GOT3 (cell line): ENCODE data around the gene STRN4.
A peak's percentile ranks its signal among the peaks of the same experiment; 100 is the strongest.

Experiments used
- DNase-seq: peaks from one replicate; lab custom pipeline; 2025; ENCODE audit warnings: mixed read lengths; lab: John Stamatoyannopoulos, UW

STRN4 gene

DNA sequence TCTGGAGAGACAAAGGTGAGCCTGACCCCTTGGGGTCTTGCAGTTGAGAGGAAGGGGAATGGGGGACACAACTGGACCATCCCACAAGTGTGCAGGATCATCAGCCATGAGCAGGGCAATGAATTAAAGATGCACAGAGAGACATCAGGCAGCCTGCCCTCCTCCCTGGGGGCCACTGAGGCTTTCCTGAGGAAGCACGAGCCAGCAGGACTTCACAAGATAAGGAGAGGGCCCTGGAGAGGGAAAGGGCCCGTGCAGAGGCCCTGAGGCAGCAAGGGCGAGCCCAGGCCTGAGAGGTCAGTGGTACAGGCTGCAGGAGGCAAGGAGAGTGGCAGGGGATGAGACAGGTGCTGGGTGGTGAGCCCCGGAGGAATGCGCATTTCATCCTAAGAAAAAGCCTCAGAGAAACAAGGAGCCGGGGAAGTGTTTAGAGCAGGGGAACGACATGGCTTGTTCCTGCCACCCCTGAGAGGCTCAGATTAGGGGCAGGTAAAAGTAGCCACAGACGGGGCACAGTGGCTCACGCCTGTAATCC is 20.3 kb downstream of the STRN4 start:
- no peak for DNase-seq

DNA sequence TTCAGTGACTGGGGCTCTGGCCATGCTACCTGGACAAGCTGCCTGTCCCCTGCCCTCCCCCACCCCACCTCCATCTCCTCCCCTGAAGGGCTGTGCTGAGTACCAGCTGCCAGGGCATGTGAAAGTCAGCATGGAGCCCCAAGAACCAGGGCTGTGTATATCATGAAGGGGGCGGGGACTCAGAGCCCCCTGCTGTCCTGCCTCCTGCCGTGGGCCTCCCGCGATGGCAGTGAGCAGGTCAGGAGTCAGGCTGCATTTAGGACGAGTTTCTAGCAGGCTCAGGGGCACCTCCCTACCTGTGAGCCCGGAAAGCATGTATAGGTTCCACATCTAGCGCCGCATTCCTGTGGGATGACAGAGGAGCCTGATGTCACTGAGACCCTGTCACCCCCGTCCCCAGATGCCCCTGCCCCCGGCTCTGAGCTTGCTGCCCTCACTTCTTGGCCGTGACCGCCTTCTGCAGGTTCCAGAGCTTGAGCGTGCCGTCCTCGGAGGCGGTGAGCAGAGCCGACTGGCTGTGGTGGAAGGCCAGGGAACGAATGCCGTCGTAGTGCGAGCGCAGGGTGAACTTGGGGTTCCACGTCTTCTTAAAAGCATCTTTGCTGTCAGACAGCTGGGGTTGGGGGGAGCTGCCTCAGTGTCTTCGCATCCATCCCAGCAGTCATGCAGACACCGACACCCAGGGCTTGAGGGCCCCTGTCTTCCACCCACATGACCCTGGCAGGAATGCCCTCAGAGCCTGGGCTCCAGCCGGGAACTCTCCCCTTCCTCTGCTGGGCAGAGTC is 21.0 kb downstream of the STRN4 start:
- DNase-seq = no peak

DNA sequence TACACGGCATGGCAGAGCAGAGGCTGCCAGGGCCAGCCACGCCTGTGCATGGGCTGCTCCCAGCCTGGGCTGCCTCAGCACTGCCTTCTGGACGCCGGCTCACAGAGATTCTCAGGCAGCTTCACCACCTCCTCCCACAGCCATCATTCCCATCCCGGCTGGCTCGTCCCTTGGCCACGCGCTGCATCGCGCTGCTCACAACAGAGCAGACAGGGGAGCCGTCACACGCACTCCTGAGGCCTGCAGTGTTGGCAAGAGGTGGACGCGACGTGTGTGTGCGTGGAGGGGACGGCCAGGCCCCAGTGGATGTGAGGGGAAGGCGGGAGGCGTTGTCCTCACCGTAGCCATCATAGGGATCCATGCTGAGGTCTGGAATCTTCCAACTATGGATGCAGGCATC is 21.8 kb downstream of the STRN4 start:
- no peak for DNase-seq

DNA sequence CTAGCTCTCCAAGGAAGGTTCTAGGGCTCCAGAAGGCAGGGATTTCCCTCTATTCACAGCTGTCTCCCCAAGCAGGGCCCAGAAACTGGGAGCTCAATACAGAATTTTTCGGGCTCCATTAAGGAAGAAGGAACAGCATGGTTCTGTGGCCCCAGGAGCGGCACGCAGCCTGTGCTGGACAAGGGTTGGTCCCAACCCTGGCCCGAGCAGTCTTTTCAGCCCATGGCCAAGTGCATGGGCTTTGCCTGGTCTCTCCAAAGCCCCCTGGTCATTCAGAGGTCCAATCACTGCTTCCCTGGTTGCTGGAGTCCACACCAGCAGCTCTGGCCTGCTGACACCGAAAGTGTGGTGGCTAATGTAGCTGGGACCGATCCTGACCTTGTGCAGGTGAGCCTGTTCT is 22.8 kb downstream of the STRN4 start:
- DNase-seq = no peak

DNA sequence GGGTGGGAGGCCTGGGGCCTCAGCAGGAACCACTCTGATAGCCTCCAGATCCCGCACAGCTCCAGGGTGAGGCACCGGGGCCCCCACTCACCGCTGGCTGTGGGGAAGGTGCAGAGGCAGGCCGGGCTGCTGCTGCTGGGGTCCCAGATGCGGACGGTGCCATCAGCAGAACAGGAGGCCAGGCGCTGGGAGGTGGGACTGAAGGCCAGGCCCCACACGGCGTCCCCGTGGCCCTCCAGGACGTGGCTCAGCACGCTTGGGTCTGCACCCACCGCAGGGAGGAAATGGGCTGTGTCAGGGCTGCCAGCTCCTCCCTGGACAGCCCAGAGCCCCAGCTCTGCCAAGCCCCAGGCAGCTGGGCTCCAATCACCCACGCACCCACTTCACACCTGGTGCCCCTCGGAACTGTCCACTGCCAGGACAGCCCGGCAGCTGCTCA is 23.2 kb downstream of the STRN4 start:
- no peak for DNase-seq

DNA sequence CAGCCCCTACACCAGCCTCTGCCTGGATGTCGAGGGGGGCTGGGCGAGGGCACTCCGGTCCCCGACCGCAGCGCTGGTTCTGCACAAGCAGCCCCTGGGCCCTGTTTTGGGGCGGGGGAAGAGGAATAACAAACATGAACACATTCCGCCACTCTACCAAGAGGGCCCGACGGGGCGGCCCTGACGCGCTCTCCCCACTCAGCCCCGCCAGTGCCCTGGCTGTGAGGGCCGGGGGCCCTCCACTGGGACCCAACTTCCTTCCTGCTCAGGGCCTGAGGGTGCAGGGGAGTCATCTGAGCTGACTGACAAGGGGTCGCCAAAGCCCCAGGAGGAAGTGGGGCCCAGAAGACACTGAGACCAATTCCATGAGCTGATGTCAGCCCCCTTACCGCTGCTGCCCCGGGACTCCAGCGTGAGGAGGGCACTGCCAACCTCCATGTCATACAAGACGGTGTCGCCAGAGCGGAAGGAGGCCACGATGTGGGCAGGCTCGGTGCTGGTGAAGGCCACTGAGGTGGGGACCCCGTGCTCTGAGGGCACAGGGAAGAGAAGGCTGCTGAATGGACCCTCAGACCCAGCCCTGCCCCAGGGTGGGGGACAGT is 23.7 kb downstream of the STRN4 start:
- DNase-seq = no peak

DNA sequence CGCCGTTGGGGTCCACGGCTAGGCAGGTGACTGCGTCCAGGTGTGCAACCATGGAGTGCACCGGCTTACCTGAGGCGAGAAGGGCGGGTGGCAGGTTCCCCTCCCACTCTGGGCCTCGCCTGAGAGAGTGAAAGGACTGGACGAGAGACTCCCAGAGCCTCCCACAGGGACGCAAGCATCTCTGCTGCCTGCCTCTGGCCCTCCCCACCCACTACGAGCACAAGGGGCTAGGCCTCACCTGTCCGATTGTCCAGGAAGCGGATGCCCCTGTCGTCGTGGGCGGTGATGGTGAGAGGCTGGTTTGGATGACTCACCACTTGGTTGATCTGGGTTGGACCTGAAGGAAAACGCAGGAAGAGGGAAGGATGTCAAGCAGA is 24.3 kb downstream of the STRN4 start:
- no peak for DNase-seq

DNA sequence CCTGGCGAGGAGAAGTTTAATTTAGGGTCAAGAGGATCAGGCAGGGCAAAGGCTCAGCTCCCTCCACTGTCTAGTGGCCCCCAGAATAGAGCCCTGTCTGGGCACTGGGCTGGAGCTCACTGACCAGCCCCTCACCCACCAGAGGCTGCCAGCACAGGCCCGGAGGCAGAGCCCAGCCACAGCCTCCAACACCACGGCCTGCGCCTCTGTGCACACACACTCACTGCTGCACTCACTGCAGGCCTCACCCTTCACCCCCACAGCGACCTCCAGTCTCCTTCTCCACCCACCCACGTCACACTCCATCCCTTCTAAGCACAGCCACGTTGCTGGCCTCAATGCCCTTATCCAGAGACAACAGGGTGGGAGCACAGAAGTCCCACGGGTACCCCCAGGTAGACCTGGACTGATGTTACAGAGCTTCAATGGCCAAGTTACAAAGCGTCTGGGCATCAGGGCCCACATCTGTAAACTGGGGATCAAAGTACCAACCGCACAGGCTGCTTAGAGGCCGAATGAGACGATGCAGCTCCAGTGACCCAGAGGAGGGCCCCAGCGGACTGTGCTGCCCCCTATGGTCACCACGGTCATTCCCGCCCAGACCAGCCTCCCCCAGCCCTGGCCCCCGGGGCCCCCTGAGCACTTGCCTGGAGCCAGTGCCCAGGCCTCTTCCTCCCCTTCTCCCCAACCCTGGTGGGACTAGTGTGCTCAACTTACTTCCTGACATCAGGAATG is 24.8 kb downstream of the STRN4 start:
- no peak for DNase-seq

DNA sequence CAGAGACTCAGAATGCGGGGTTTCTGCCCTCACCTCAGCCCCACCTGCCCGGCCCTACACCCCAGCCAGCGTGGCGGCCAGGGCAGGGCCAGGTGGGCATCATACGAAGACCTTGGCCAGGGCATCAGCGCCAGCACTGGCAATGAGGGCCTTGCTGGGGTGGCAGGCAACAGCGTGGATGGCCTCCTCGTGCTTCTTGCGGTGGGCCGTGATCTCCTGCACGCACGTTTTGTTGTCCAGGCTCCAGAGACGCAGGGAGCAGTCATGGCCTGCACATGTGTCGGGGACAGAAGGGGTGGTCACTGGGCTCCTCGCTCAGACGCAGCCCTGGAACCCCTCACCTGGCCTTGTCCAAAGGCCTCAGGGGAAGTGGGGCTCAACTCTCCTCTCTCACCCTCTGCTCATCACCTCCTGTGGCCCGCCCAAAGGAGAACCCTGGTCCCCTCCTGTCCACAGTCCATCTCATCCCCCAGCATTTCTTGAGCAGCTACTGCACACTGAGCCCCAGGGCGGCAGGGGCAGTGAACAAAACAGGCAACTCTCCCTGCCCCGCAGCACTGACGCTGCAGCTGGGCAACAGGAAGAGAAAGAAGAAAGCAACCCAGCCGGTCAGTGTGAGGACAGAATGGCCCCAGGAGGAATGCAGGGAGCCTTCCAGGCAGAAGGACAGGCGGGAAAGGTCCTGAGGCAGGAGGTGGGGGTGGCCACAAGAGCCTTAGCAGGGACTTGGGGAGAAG is 25.6 kb downstream of the STRN4 start:
- no peak for DNase-seq

DNA sequence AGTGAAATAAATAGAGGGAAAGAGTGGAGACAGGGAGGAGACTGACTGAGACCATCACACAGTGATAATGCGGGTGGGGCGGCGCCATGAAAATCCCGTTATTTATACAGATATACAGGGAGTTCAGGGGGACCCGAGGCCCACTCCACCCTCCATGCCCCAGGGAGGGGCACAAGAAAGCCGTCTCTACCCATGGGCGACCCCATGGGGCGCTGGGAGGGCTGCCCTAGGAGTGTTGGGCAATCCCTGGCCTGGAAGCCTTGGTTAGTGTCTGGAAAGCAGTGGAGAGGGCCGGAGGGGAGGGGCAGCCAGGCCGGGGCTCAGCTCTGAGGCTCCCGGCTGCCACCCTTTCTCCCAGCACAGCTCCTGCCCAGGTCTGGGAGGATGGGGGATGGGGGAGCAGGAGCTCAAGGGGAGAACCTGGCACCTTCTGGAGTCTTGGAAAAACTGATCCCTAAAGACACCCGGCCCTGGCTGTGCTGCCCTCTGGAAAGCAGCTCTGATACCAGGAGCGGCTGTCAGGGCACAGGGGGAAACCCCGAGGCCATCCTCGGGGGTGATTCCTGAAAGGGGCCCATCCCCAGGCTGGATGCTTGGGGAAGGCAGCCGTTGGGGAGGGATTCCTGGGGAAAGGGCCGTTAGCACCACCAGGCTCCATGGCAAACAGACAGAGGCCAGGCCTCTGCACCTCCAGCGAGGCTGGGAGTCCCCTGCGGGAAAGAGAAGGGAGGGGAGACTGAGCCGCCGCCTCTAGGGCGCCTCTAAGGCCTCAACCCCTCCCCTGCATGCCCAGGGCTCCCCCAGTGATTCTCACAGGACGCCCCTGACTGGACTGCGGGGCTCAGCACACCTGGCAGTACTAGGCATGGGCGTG is 26.4 kb downstream of the STRN4 start:
- DNase-seq = no peak

DNA sequence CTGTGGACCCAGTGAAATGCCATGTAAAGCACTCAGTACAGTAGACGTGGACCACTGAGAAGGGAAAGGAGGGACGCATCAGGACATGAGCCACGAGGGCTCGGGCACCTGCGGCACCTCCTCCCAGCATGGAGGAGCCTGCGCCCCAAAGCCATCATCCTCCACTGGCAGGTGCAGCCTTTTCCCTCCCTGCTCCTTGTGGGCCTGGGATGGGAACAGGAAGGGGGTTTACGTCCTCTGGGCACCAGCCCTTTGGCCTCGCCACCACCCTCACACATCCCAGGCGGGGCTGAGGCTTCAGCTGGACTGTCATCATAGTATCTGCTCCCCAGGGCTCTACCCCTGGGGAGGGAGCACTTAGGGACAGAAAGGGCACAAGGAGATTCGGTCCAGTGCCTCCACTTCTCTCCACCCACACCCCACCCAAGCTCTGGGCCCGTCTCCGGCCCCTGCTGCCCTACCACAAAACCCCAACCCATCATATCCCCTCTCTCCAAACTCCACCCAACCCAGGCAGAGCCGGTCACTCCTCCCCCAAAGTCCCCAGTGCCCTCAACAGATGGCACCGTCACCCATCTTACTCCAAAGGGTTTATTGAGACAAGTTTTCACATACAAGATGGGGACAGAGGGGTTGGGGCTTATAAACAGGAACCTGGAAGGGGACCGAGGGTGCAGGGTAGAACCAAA is 27.2 kb downstream of the STRN4 start:
- no peak for DNase-seq

DNA sequence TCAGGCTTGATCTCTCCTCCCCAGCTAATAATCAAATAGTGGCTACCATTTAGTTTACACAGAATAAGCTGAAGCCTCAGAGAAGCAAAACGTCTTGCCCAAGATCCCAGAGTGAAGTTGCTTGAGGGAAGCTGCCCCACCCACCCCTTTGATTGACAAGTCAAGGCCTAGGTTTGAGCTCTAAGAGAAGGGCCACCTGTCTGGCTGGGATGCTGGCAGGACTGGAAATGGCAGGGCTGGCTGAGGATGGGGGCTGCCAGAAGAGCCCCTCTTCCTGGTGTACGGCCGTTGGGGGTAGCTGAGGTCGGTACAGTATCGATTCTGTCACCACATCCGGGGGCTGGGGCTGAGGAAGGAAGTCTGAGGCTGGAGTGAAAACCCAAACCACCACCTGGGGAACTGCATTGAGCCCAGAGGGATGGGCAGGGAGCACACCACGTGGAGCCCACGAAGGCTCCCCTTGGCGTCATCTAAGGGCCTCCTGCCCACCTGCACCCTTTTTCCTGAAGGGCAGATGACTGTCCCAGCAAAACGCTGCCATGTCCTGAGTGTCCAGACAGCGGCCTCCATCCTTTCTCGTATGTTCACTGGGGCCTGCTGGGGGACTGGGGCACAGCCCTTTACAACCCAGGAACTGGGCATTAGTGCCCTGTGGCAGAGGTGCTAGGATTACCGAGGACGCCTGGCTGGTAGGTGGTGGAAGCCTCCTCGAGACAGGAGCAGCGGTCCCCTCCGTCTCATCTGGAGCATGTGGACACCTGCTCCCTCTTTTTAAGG is 27.9 kb downstream of the STRN4 start:
- DNase-seq = no peak

DNA sequence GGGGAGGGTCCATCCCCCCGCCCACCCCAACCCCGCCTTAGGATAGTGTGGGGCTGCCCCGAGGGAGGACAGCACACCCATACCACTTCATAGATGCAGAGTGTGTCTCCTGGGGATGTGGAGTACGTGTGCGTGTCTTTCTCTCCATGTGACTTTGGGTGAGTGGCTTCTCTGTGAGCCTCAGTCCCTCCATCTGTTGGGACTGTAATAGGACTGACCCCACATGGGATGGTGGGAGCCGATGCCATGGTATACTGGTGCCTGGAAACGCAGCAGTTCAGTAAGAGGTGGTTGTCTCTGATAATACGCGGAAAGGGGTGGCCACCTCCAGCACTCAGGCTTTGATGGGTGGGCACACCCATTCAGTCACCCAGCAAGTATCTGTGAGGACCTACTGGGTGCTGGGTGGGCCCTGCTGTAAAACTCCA is 28.5 kb downstream of the STRN4 start:
- DNase-seq = no peak

DNA sequence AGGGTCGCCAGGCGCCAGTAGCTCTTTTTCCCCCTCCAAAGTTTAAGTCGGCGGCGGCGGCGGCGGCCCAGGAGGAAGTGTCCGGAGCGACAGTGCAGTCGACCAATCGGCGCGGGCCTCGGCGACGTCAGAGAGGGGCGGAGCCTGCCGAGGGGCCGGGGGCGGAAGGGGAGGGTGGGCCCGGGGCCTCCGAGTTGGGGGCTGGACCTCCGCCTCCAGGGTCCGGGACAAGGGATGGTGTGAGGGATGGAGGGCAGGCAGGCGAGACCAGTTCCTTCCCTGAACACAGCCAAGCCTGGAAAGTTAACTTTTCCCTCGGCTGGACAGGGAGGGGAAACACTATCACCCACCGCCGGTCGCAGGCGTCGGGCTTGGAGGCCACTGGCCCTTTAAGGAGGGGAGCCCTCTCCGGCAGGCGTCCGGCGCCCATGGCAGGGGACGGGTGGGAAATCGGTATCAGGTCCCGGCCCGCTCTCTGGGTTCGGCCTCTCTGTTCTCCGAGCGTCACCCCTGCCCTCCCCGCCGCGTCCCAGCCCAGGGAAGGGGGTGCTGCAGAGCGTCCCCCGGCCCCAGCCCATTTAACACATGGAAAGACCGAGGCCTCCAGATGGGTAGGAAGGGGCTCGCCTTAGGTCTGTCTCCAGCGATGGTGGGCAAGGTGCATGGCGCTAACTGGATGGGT is 29.1 kb downstream of the STRN4 start, which contains the start of gene PRKD2:
TSS of gene PRKD2 (minus strand) at position 81 of the 682 bp plus-strand sequence. CDS start 744 bp downstream, outside the sequence.
- peak; percentile 40 for DNase-seq

DNA sequence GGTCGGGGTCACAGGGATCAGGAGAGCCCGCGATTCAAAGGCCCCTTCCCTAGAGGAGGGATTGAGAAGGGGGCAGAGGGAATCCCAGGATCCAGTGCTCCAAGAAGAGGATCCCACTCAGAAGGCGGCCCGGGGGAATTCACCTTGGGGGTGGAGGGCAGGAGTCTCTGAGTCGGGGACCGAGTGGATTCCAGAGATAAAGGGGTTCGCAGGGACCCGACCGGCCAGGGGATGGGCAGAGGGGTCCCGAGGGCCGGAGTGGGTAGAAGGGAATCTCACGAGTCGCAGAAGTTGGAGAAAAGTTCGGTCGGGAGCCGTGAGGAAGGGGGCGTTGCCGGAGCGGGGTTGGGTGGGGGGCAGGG is 29.6 kb downstream of the STRN4 start:
- no peak for DNase-seq

DNA sequence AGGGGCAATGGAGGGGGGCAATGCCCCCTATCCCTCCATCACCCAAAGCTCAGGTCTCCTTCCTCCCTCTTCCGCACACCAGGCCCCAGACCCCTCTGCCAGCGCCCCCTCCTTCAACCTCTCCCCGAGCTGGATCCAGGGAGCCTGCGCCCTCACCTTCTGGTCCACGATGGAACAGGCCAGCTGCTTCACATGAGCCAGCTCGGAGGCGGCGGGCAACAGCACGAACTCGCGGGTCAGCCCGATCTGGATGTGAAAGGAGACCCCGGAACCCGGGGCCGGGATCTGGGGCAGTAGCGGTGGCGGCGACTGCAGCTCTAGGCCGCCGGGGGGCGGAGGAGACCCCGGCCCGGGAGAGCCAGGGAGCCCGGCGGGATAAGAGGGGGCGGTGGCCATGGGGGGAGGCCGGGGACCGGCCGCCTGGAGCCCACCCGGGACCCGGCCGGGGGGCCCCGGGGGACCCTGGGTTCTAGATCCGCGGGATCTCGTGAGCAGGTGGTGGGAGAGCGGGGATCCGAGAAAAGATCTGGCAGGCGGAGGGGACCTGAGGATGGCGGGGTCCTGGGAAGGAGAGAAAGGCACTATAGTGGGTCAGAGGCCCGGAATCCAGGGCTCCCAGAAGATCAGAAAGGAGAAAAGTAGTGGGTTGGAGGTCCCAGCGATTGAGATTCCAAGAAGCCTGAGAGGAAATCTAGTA is 30.1 kb downstream of the STRN4 start:
- no peak for DNase-seq

DNA sequence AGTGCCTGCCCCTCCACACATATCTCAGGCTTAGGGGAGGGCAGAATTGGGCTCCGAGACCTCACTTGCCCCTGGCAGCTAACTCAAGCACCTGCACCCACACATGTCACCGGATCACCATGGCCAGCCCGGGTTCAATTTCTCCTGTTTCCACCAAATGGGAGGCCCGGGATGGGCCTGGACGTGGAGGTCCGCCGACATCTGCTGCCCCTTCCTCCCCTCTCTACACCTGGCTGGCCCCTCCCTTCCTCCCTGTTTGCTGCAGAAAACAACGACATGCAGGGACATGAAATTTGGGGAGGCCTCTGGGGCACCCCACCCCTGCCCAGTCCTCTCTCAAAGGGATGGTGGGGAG is 30.7 kb downstream of the STRN4 start:
- no peak for DNase-seq

DNA sequence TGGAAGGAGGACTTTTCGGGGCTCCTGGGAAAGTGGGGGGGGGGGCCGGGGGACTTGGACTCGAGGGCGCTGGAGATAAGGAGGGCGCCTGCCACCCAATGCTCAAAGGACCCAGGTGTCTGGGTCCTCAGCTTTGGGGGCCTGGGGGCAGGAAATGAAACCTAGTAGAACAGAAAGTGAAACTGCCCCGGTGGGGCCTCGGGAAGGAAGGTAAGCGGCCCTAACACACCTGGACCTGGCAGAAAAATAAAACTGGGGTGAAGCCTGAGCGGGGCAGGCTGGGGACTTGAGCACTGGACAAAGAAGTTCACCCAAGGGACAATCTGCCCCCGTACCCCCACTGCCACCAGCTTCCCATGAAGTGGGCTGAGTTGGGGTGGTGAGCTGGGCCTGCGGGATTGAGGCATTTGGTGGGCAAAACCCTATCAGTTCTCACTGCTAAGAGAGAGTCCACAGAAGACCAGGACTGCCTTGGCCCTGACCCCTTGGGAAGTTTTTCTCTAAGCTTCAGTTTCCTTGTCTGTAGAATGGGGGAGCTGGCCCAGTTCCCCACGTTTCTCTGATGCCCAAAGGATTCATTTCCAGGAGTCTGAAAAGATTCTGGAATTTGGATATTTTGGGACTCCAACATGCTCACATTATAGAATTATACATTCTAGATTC is 31.7 kb downstream of the STRN4 start:
- DNase-seq = no peak
